ENCODE results near the gene LRP1B. TPM values are rescaled to one million over a fixed set of nuclear protein-coding genes. Genes with fewer than 3 reads are reported as not detected.
A peak's percentile ranks its signal among the peaks of the same experiment; 100 is the strongest.

Gene LRP1B
- total and polyA plus RNA-seq, 2 experiments from 2014 or later, result not detected

DNA sequence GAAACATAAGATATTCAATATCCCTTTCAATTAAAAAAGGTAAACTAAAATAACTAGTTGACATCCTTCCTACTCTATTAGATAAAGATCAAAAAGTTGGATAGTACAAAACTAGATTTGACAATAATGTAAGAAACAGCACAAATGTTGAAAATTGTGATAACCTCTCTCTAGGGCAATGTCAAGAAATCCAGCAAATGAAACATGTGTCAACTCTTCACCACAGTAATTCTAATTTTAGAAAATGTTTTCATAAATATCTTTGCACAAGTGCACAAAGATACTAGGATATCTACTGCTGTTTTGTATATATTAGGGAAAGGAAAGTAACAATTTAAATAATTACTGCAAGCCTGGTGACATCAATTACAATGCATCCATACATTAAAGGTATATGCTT, 1220.1 kb downstream of the LRP1B start:
- no peaks in the 10 kb centered on the region for H4K20me1 ChIP-seq (ENCODE audit: insufficient read depth)
- no peaks in the 10 kb centered on the region for H3K9me2 ChIP-seq (ENCODE audit: insufficient read depth)
- no peak overlapping the region for H3K9ac ChIP-seq
- in situ Hi-C loops (cut with MboI), result no loop called here
- no peaks in the 10 kb centered on the region for H3K4me1 ChIP-seq (ENCODE audit: insufficient read depth)
- no peaks in the 10 kb centered on the region for H3K79me2 ChIP-seq (ENCODE audit: insufficient read depth)
- H3K36me3 ChIP-seq (ENCODE audit: low read depth), result no peaks in the 10 kb centered on the region
- DNase-seq, result no peak
- no peak overlapping the region for H3K27ac ChIP-seq
- no peaks in the 10 kb centered on the region for H3K9me3 ChIP-seq (ENCODE audit: low read depth)
- H3K4me3 ChIP-seq, result no peak overlapping the region
- H3K4me2 ChIP-seq (ENCODE audit: unreplicated experiment), result no peak overlapping the region
- H3K27me3 ChIP-seq (replicated peaks; ENCODE audit: insufficient read depth), result no peaks in the 10 kb centered on the region
- TF ChIP-seq EZH2 (IDR thresholded peaks at IDR 0.05; ENCODE audit: insufficient read depth, poor library complexity, severe bottlenecking) (no peak), EZH2phosphoT487 (IDR thresholded peaks at IDR 0.05; ENCODE audit: insufficient read depth, low read depth) (no peak)
- no peak overlapping the region for H2AFZ ChIP-seq
- H3F3A ChIP-seq (ENCODE audit: insufficient read depth), result no peaks in the 10 kb centered on the region

DNA sequence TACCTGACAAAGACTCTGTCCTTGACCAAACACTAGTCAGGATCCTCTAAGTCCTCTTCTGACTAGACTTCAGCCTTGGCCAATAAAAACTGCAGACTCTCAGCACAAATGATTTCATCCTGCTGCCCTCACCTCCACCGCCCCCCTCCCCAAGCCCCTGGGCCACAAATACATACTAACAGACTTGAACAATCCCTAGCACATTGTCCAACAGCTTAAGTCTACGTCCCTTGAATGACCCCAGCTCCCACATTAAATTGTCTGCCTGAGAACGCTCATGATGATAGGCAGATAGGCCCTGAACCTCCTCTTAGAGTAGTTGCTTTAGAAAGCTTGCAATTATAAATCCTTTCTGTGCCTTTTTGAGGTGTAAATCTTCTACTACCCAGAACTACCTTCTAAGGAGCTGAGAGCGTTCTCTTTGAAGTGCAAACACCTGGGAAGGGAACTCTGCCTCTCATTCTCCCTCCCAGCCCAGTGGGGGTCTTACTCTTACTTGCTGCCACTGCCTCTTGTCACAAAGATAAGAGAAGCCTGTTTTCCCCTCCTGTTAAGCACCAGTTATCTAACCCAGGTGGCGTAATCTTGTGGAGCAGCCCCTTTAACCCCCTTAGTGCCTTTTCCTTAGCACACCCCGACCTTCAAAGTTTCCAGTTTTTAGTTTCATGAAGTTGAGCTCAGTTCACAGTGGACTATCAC, 1225.6 kb downstream of the LRP1B start:
- H3K9me2 ChIP-seq (ENCODE audit: insufficient read depth), result no peaks in the 10 kb centered on the region
- H3K27me3 ChIP-seq (replicated peaks; ENCODE audit: insufficient read depth), result no peaks in the 10 kb centered on the region
- no peaks in the 10 kb centered on the region for H3K36me3 ChIP-seq (ENCODE audit: low read depth)
- TF ChIP-seq EZH2 (IDR thresholded peaks at IDR 0.05; ENCODE audit: insufficient read depth, poor library complexity, severe bottlenecking) (no peak), EZH2phosphoT487 (IDR thresholded peaks at IDR 0.05; ENCODE audit: insufficient read depth, low read depth) (no peak)
- no peaks in the 10 kb centered on the region for H4K20me1 ChIP-seq (ENCODE audit: insufficient read depth)
- no peak overlapping the region for H3K27ac ChIP-seq
- WGBS, 2 experiments (ENCODE audit: low coverage in 1 of 2, low lambda C conversion rate in 2 of 2, missing lambda C conversion rate in 2 of 2), result 35 to 38% methylated on average over 6 of the region's 6 CpGs
- H3K4me3 ChIP-seq, result no peak overlapping the region
- H3K4me2 ChIP-seq (ENCODE audit: unreplicated experiment), result no peak overlapping the region
- DNase-seq, result no peak
- no peak overlapping the region for H3K9ac ChIP-seq
- H2AFZ ChIP-seq, result no peak overlapping the region
- H3F3A ChIP-seq (ENCODE audit: insufficient read depth), result no peaks in the 10 kb centered on the region
- H3K79me2 ChIP-seq (ENCODE audit: insufficient read depth), result no peaks in the 10 kb centered on the region
- H3K9me3 ChIP-seq (ENCODE audit: low read depth), result no peaks in the 10 kb centered on the region
- no peaks in the 10 kb centered on the region for H3K4me1 ChIP-seq (ENCODE audit: insufficient read depth)
- in situ Hi-C loops (cut with MboI), result no loop called here

DNA sequence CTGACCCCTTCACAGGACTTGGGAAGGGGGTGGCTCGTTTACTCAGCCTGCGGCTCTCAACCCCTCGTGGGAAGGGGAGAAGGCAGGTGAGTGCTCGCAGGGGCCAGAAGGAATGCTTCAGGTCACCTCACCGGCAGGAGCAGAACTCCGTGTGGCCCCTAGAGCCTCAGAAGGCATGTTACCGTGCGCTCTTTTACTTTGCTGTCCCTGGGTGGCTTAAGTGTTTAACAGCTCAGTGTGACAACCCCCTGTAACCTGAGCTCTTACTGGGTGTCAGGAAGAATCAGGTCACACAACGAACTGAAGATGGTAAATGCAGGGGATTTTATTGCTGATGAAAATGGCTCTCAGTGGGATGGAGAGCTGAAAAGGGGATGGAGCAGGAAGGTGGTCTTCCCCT, 1235.4 kb downstream of the LRP1B start:
- H3K4me3 ChIP-seq, result no peak overlapping the region
- DNase-seq, result no peak
- H3F3A ChIP-seq (ENCODE audit: insufficient read depth), result peaks cover 7% of the 10 kb centered on the region; the same call in 1 of the 2 replicates
- H3K27ac ChIP-seq, result no peak overlapping the region
- H3K79me2 ChIP-seq (ENCODE audit: insufficient read depth), result no peaks in the 10 kb centered on the region
- no peaks in the 10 kb centered on the region for H3K9me2 ChIP-seq (ENCODE audit: insufficient read depth)
- in situ Hi-C loops (cut with MboI), result no loop called here
- peaks cover 8% of the 10 kb centered on the region for H3K4me1 ChIP-seq (ENCODE audit: insufficient read depth)
- no peak overlapping the region for H3K4me2 ChIP-seq (ENCODE audit: unreplicated experiment)
- no peaks in the 10 kb centered on the region for H3K36me3 ChIP-seq (ENCODE audit: low read depth)
- TF ChIP-seq EZH2 (IDR thresholded peaks at IDR 0.05; ENCODE audit: insufficient read depth, poor library complexity, severe bottlenecking) (no peak), EZH2phosphoT487 (IDR thresholded peaks at IDR 0.05; ENCODE audit: insufficient read depth, low read depth) (no peak)
- no peaks in the 10 kb centered on the region for H4K20me1 ChIP-seq (ENCODE audit: insufficient read depth)
- H3K9me3 ChIP-seq (ENCODE audit: low read depth), result no peaks in the 10 kb centered on the region
- H2AFZ ChIP-seq, result no peak overlapping the region
- 78 to 87% methylated on average over 9 of the region's 9 CpGs for WGBS, 2 experiments (ENCODE audit: low coverage in 1 of 2, low lambda C conversion rate in 2 of 2, missing lambda C conversion rate in 2 of 2)
- H3K27me3 ChIP-seq (replicated peaks; ENCODE audit: insufficient read depth), result no peaks in the 10 kb centered on the region
- no peak overlapping the region for H3K9ac ChIP-seq

DNA sequence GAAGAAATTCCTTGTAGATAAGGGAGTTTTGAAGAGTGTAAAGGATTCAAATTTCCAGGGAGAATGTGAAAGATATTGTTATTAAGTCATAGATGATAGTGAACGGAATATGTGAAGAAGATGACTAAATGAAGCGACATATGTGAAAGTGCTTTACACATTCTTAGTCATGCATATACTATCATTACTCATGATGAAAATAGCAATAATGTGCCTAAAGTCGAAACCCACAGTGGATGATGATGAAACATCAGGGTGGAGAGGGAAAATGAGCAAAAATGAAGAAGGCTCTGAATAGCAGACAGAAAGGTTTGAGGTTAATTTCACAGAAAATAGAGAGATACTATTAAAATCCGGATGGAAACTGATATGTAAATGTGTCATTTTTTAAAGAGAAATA, 1237.1 kb downstream of the LRP1B start:
- no peak overlapping the region for H2AFZ ChIP-seq
- peaks cover 7% of the 10 kb centered on the region; the same call in 1 of the 2 replicates for H3F3A ChIP-seq (ENCODE audit: insufficient read depth)
- 11 to 14% methylated on average over 4 of the region's 4 CpGs for WGBS, 2 experiments (ENCODE audit: low coverage in 1 of 2, low lambda C conversion rate in 2 of 2, missing lambda C conversion rate in 2 of 2)
- H3K9me3 ChIP-seq (ENCODE audit: low read depth), result no peaks in the 10 kb centered on the region
- H3K4me1 ChIP-seq (ENCODE audit: insufficient read depth), result peaks cover 8% of the 10 kb centered on the region
- no peak overlapping the region for H3K27ac ChIP-seq
- H3K9ac ChIP-seq, result no peak overlapping the region
- in situ Hi-C loops (cut with MboI), result no loop called here
- no peaks in the 10 kb centered on the region for H3K9me2 ChIP-seq (ENCODE audit: insufficient read depth)
- H3K27me3 ChIP-seq (replicated peaks; ENCODE audit: insufficient read depth), result no peaks in the 10 kb centered on the region
- H3K4me2 ChIP-seq (ENCODE audit: unreplicated experiment), result no peak overlapping the region
- no peaks in the 10 kb centered on the region for H4K20me1 ChIP-seq (ENCODE audit: insufficient read depth)
- no peak for TF ChIP-seq EZH2phosphoT487 (IDR thresholded peaks at IDR 0.05; ENCODE audit: insufficient read depth, low read depth)
- no peak for TF ChIP-seq EZH2 (IDR thresholded peaks at IDR 0.05; ENCODE audit: insufficient read depth, poor library complexity, severe bottlenecking)
- H3K79me2 ChIP-seq (ENCODE audit: insufficient read depth), result no peaks in the 10 kb centered on the region
- no peak overlapping the region for H3K4me3 ChIP-seq
- DNase-seq, result peak; percentile 81
- H3K36me3 ChIP-seq (ENCODE audit: low read depth), result no peaks in the 10 kb centered on the region
